H1 (cell line): ENCODE data around the gene MAML3.

ENCODE experiments used
- MAFK ChIP-seq: IDR thresholded peaks from 2 replicates; pipeline ENCODE4 v1.6.1; 2012; ENCODE audit warnings: low read depth, mild to moderate bottlenecking, improper control_type of control experiment, low read length
- TEAD4 ChIP-seq: IDR thresholded peaks from 2 replicates; pipeline ENCODE4 v1.6.1; 2012; ENCODE audit warnings: low read depth, low read length, inconsistent platforms, mixed read lengths
- ZNF274 ChIP-seq: IDR thresholded peaks from 2 replicates; pipeline ENCODE4 v1.7.0; 2012; ENCODE audit warnings: low read length, borderline replicate concordance; ENCODE audit errors: extremely low read depth
- TF ChIP-seq, protein P1 (sequence below), 3 experiments: IDR thresholded peaks; 1 replicate in 2 of 3; 2 replicates in 1 of 3; pipeline versions ENCODE4 v1.5.1 to v1.6.1; 2011; ENCODE audit warnings: low read length in 3 of 3, mild to moderate bottlenecking in 3 of 3, inconsistent platforms in 2 of 3, low read depth in 1 of 3, moderate library complexity in 1 of 3; ENCODE audit not compliant: insufficient read depth in 1 of 3; ENCODE audit errors: control extremely low read depth in 1 of 3

DNA sequence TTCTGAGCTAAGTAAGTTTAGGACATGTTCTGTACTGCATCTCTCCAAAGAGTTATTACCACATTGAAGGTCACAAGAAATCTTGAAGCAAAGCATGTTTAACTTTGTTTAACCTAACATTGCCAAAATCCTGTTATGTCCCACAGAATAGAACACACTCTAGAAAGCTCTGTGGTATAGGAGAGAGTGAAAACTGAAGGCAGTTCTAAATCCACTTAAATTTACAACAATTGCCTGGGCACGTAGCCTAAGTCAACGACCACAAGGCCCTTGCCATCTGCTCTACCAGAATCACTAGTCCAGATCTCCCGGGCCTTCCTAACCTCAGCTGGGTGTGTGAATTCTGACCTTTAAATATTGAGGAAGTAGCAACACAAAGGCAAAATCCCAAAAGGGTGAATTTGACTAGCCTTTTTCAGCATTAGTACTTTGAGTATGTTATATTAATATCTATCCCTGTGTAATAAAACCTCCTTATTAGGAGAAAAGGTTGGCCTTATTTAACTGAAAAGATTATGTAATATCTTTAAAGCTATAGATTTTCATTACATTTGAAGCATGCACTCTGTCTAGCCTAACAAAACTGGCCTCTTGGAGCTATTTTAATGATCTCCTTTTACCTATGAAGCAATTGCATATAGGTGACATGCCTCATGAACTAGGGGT is 4.5 kb upstream of the MAML3 start:
- no peak for TF ChIP-seq TEAD4
- no peak for TF ChIP-seq ZNF274
- TF ChIP-seq, protein P1, sequence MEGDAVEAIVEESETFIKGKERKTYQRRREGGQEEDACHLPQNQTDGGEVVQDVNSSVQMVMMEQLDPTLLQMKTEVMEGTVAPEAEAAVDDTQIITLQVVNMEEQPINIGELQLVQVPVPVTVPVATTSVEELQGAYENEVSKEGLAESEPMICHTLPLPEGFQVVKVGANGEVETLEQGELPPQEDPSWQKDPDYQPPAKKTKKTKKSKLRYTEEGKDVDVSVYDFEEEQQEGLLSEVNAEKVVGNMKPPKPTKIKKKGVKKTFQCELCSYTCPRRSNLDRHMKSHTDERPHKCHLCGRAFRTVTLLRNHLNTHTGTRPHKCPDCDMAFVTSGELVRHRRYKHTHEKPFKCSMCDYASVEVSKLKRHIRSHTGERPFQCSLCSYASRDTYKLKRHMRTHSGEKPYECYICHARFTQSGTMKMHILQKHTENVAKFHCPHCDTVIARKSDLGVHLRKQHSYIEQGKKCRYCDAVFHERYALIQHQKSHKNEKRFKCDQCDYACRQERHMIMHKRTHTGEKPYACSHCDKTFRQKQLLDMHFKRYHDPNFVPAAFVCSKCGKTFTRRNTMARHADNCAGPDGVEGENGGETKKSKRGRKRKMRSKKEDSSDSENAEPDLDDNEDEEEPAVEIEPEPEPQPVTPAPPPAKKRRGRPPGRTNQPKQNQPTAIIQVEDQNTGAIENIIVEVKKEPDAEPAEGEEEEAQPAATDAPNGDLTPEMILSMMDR (IDR thresholded peaks at IDR 0.05; ENCODE audit: control extremely low read depth in 1 of 3, insufficient read depth in 1 of 3, low read depth in 1 of 3, low read length in 3 of 3) = no peak
- TF ChIP-seq MAFK = no peak
